Memory B cell (primary cell): ENCODE results near the gene SLC12A5.

Source experiments
- ATAC-seq: fragments of 150-1000 bp; cut with Tn5 transposase; 2 replicates; pipeline ENCODE4 v1.10.0; 2021; ENCODE audit warnings: low read depth, mild to moderate bottlenecking, moderate library complexity
- DNase-seq, 2 donors: peaks; one replicate each; pipeline ENCODE4 v3.0.0; 2022; ENCODE audit warnings: low spot score in 2 of 2
- H3K27ac Mint-ChIP-seq: one replicate; pipeline ENCODE4 v1.8.0; 2022; ENCODE audit warnings: mild to moderate bottlenecking, moderate library complexity, mixed read lengths
- H3K27me3 Mint-ChIP-seq: one replicate; pipeline ENCODE4 v1.8.0; 2022; ENCODE audit warnings: mixed read lengths
- H3K36me3 Mint-ChIP-seq: one replicate; pipeline ENCODE4 v1.8.0; 2022; ENCODE audit warnings: mild to moderate bottlenecking, mixed read lengths
- H3K4me1 Mint-ChIP-seq: one replicate; pipeline ENCODE4 v1.8.0; 2022; ENCODE audit warnings: mixed read lengths
- H3K4me3 Mint-ChIP-seq: one replicate; pipeline ENCODE4 v1.8.0; 2022; ENCODE audit warnings: mild to moderate bottlenecking, moderate library complexity, mixed read lengths
- H3K9me3 Mint-ChIP-seq: one replicate; pipeline ENCODE4 v1.8.0; 2022; ENCODE audit warnings: mixed read lengths

The SLC12A5 gene

GRCh38 chr20:46047821-46048220 is 18.8 kb downstream of the SLC12A5 start:
- Mint-ChIP-seq H3K4me1 (peaks cover 2% of the 10 kb centered on the region), H3K9me3 (no peaks in the 10 kb centered on the region), H3K27me3 (peaks cover 29% of the 10 kb centered on the region), H3K36me3 (no peaks in the 10 kb centered on the region), H3K4me3 (no peak overlapping the region), H3K27ac (no peak overlapping the region)
- no peak for ATAC-seq
- no peak for DNase-seq

GRCh38 chr20:46049190-46049589 is 20.2 kb downstream of the SLC12A5 start:
- ATAC-seq (no peak), DNase-seq (no peak)
- Mint-ChIP-seq H3K27ac (no peak overlapping the region), H3K4me1 (peaks cover 2% of the 10 kb centered on the region), H3K9me3 (no peaks in the 10 kb centered on the region), H3K27me3 (peaks cover 24% of the 10 kb centered on the region), H3K4me3 (no peak overlapping the region), H3K36me3 (no peaks in the 10 kb centered on the region)

- DNase-seq (no peak), ATAC-seq (no peak)
- Mint-ChIP-seq H3K36me3 (no peaks in the 10 kb centered on the region), H3K4me1 (peaks cover 2% of the 10 kb centered on the region), H3K4me3 (no peak overlapping the region), H3K9me3 (no peaks in the 10 kb centered on the region), H3K27ac (no peak overlapping the region), H3K27me3 (peaks cover 26% of the 10 kb centered on the region)
Observed at GRCh38 chr20:46049815-46050214, 20.8 kb downstream of the SLC12A5 start.

DNA sequence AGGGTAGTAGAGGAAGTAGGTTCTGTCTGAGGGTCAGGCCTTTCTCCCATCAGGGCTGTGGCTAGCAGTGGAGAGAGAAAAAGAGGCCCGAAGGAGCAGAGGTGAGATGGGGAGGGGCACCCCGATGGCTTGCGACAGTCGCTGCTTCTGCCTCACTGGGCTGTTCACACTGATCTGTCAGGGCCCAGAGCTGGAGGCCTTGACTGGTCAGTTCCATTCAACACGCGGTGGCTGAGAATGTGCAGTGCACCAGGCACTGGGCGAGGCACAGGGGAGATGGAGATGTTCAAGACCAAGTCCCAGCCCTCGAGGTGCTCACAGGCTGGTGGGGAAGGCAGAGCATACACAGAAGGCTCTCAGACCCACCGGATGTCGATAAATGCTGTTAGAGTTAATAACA is 21.4 kb downstream of the SLC12A5 start:
- no peaks in the 10 kb centered on the region for H3K36me3 Mint-ChIP-seq
- H3K4me3 Mint-ChIP-seq: no peak overlapping the region
- peaks cover 24% of the 10 kb centered on the region for H3K27me3 Mint-ChIP-seq
- ATAC-seq (no peak), DNase-seq (no peak)
- no peaks in the 10 kb centered on the region for H3K9me3 Mint-ChIP-seq
- H3K27ac Mint-ChIP-seq: no peak overlapping the region
- H3K4me1 Mint-ChIP-seq: peaks cover 2% of the 10 kb centered on the region

GRCh38 chr20:46050885-46051284 is 21.9 kb downstream of the SLC12A5 start:
- DNase-seq: no peak
- Mint-ChIP-seq H3K27me3 (peaks cover 22% of the 10 kb centered on the region), H3K4me3 (no peak overlapping the region), H3K4me1 (peaks cover 2% of the 10 kb centered on the region), H3K9me3 (no peaks in the 10 kb centered on the region), H3K36me3 (no peaks in the 10 kb centered on the region), H3K27ac (no peak overlapping the region)
- no peak for ATAC-seq

GRCh38 chr20:46051556-46052308 is 22.7 kb downstream of the SLC12A5 start:
- Mint-ChIP-seq H3K4me1 (peaks cover 2% of the 10 kb centered on the region), H3K36me3 (no peaks in the 10 kb centered on the region), H3K27me3 (peaks cover 16% of the 10 kb centered on the region), H3K9me3 (no peaks in the 10 kb centered on the region), H3K4me3 (no peak overlapping the region), H3K27ac (no peak overlapping the region)
- ATAC-seq: no peak
- no peak for DNase-seq

GRCh38 chr20:46053416-46053815 is 24.4 kb downstream of the SLC12A5 start:
- Mint-ChIP-seq H3K9me3 (no peaks in the 10 kb centered on the region), H3K36me3 (no peaks in the 10 kb centered on the region), H3K27me3 (peaks cover 15% of the 10 kb centered on the region), H3K27ac (no peak overlapping the region), H3K4me3 (no peak overlapping the region), H3K4me1 (peaks cover 7% of the 10 kb centered on the region)
- no peak for ATAC-seq
- DNase-seq: no peak

- Mint-ChIP-seq H3K4me3 (no peak overlapping the region), H3K4me1 (peaks cover 10% of the 10 kb centered on the region), H3K36me3 (no peaks in the 10 kb centered on the region), H3K27ac (no peak overlapping the region), H3K9me3 (no peaks in the 10 kb centered on the region), H3K27me3 (peaks cover 10% of the 10 kb centered on the region)
- ATAC-seq: no peak
- DNase-seq: no peak
Observed at GRCh38 chr20:46054606-46055005, 25.6 kb downstream of the SLC12A5 start.

DNA sequence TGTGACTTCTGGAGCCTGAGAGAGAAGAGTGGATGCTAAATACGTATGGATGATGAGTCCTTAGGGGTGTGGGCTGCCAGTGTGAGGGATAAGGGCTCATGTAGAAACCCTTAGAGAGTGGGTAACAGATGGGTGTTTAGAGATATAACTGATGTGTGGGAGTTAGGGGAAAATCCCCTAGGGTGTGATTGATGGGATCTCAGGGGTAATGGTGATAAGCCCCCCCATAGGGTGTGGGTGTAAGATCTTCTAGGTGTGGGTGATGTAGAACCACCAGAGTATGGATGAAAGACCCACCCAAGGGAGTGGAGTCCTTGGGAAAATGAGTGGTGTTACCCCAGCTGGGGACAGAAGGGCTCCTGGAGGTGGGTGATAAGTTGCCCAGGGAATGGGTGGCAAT is 26.3 kb downstream of the SLC12A5 start:
- Mint-ChIP-seq H3K27ac (no peak overlapping the region), H3K27me3 (peaks cover 10% of the 10 kb centered on the region), H3K4me1 (peaks cover 13% of the 10 kb centered on the region), H3K9me3 (no peaks in the 10 kb centered on the region), H3K36me3 (peaks cover 2% of the 10 kb centered on the region), H3K4me3 (no peak overlapping the region)
- no peak for ATAC-seq
- DNase-seq: no peak

GRCh38 chr20:46056027-46056833 is 27.2 kb downstream of the SLC12A5 start:
- Mint-ChIP-seq H3K27me3 (peaks cover 11% of the 10 kb centered on the region), H3K4me1 (peaks cover 20% of the 10 kb centered on the region), H3K4me3 (no peak overlapping the region), H3K36me3 (peaks cover 10% of the 10 kb centered on the region), H3K9me3 (no peaks in the 10 kb centered on the region), H3K27ac (no peak overlapping the region)
- ATAC-seq (no peak), DNase-seq (no peak)

- no peak for ATAC-seq
- H3K36me3 Mint-ChIP-seq: peaks cover 20% of the 10 kb centered on the region
Observed at GRCh38 chr20:46056970-46057855, 28.2 kb downstream of the SLC12A5 start.

GRCh38 chr20:46057856-46058598 is 29.0 kb downstream of the SLC12A5 start:
- Mint-ChIP-seq H3K36me3 (peaks cover 27% of the 10 kb centered on the region), H3K9me3 (no peaks in the 10 kb centered on the region), H3K27me3 (peaks cover 9% of the 10 kb centered on the region), H3K4me3 (peak overlapping the region; percentile 54), H3K4me1 (peaks cover 23% of the 10 kb centered on the region), H3K27ac (no peak overlapping the region)
- no peak for DNase-seq
- ATAC-seq: peak; percentile 58

More at GRCh38 chr20:46056970-46057855, 28.2 kb downstream of the SLC12A5 start:
- Mint-ChIP-seq H3K4me1 (peaks cover 23% of the 10 kb centered on the region), H3K27ac (no peak overlapping the region), H3K4me3 (no peak overlapping the region), H3K27me3 (peaks cover 9% of the 10 kb centered on the region), H3K9me3 (no peaks in the 10 kb centered on the region)
- no peak for DNase-seq

- Mint-ChIP-seq H3K4me1 (peaks cover 26% of the 10 kb centered on the region), H3K27me3 (peaks cover 12% of the 10 kb centered on the region), H3K27ac (no peak overlapping the region), H3K4me3 (peak overlapping the region; percentile 66), H3K9me3 (no peaks in the 10 kb centered on the region), H3K36me3 (peaks cover 34% of the 10 kb centered on the region)
- peak; percentile 38 for ATAC-seq
- peak in 1 of 2 donors; percentile 26 for DNase-seq
Observed at GRCh38 chr20:46058599-46059281, 29.7 kb downstream of the SLC12A5 start.
